ENCODE data around the gene SNAI3. TPM values are rescaled to one million over a fixed set of nuclear protein-coding genes. Genes with fewer than 3 reads are reported as not detected.

The SNAI3 gene
- polyA plus RNA-seq, 12 donors, result 3.6 to 8.6 (median 6.6) TPM; not detected in 2

DNA sequence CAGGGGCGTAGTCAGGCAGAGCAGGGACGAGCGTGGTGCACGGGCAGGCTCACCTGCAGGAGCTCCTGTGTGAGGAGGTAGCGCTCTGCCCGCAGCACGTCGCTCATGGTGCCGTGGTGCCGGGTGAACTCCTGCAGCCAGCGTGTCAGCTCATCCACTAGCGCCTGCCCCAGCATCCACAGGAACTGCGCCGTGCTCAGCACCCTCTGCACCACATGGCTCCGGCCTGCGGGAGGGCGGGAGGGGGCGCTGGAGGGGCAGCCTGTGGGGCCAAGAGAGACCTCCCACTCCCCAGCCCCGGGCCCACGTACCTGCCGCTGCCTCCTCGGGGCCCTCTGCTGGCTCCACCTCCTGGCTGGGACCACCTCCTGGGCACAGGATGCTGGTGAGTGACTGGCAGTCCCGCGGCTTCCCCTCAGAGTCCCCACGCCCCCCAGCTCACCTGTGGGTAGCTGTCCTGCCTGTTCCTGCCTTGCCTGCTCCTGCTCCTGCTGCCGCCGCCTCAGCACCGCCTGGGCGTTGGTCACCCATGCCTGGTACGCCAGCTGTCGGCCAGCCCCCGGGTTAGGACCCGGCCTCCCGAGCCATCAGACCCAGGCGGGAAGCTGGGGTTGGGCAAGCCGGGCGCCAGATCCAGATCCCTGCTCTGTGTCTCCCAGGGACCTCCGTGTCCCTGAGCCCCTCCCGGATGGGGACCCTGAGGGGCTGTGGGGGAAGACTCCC, 36.6 kb upstream of the SNAI3 start:
- no peak for DNase-seq

GRCh38 chr16:88721815-88722755, 35.8 kb upstream of the SNAI3 start:
- DNase-seq, result no peak

GRCh38 chr16:88721236-88721635, 34.9 kb upstream of the SNAI3 start:
- no peak for DNase-seq

DNA sequence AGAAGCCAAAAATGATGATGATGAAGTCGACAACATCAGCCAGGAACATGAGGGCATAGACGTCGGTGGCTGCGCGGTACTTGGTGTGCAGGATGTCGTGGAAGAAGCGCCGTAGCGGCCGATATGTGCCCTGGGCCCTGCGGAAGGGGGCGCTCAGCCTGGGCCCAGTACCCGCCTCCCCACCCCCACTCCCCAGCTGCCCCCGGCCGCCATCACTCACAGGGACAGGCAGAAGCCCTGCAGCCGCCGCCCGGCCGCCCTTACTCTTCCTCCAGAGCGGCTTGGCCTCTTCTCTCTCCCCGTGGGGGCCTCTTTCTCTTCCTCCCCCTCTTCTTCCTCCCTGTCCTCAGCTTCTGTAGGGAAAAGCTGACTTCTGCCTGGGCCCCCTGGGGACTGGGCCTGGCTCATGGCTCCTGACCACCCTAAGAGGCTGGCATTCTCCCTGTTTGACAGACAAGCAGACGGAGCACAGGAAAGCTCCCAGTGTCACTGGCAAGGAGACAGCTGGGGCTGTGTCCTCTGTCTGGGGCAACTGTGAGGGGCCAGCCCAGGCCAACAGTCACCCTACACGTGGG, 34.2 kb upstream of the SNAI3 start:
- no peak for DNase-seq

DNA sequence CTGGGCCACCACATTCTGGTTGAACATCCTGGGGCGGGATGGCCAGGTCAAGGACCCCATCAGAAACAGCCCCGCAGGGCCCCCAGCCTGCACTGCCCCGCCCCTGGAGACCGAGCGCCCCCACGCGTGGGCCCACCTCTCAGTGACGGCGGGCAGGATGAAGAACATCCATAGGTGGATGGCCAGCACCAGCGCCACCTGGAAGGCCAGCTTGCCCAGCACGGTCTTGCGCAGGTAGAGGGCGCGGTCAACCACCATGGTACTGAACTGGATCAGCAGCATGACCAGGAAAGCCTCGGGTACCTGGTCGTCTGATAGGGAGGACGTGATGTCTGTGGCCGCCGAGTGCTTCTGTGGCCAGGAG, 33.6 kb upstream of the SNAI3 start:
- no peak for DNase-seq

- no peak for DNase-seq
Measured at GRCh38 chr16:88719267-88719932, 33.1 kb upstream of the SNAI3 start.

DNA sequence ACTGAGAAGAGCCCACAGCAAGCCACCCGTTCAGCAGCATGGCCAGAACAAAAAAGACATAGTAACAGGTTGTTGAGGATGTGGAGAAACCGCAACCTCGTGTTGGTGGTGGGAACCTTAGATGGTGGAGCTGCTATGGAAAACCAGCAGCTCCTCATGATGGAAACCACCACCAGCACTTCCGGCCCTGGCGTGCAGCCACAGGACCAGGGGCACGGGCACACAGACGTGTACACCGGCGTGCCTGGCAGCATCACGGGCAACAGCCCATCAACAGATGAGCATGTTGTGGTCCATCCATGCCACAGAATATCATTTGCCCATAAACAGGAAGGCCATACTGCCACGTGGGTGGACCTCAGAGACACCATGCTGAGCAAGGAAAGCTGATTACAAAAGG, 31.9 kb upstream of the SNAI3 start:
- DNase-seq, result no peak

DNA sequence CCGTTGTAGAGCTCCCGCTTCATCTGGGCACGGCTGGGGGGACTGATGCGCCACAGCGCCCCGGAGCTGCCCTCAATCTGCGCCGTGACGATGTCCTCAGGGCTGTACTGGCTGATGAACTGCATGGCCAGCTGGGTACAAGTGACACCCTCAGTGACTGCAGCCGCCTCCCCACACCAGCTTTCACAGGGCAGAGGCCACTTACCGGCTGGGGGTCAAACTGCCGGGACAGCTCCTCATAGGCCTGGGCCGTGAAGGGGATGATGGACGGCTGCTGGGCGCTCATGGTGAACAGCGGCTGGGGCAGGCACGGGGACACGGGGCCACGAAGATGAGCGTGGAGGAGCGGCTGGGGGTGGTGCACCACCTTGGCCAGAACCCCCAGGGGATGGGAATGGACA, 30.3 kb upstream of the SNAI3 start:
- DNase-seq, result no peak

DNA sequence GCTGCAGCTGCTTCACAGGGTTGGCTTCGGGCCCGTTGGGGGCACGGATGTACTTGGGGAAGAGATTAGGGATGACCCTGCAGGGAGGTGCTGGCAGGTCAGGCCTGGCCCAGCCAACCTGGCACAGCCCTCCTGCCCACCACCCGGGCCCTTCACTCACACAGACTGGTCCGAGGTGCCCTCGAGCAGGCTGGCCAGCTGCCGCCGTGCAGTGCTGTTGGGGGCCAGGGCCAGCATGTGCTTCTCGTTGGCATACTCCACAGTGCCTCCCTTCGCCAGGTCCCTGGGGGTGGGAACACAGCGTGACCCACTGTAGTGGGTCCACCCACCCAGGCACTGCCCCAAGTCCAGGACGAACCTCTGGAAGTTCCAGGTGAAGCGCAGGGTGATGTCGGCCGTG, 29.9 kb upstream of the SNAI3 start:
- no peak for DNase-seq

DNA sequence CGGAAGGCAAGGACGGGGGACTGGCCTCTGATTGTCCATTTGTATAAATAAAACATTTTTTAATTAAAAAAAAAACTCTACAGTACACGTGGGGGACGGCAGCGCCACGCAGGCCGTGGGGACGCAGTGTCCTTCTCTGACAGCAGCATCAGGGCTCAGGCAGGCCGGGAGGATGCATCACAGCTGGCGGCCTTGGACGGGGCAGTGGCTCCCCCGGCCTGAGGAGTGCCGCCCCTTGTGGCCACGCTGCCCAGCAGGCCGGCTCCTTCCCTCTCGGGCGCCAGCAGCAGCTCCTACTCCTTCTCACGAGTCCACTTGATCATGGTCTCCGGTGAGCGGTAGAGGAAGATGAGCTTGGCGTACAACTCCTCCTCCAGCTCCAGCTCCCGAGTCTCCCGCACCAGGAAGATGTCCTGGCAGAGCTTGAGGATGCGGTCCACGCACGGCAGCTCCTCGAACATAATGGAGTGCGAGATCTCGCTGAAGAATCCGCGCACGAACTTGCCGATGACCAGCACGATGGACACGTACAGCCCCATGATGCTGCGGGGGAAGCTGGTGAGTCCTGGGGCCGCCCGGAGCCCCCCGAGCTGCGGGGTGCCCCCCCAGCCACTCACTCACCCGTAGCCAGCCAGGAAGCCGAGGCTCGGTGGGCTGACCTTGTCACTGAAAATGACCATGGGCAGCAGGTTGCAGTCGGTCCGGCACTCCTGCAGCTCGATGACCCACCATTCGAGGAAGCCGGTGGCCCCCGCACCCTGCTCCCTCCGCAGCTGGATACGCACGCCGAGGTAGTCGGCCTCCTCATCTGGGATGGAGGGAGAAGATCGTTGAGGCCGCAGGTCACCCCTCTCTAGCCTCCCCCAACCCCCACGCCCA, 29.2 kb upstream of the SNAI3 start:
- DNase-seq, result no peak

DNA sequence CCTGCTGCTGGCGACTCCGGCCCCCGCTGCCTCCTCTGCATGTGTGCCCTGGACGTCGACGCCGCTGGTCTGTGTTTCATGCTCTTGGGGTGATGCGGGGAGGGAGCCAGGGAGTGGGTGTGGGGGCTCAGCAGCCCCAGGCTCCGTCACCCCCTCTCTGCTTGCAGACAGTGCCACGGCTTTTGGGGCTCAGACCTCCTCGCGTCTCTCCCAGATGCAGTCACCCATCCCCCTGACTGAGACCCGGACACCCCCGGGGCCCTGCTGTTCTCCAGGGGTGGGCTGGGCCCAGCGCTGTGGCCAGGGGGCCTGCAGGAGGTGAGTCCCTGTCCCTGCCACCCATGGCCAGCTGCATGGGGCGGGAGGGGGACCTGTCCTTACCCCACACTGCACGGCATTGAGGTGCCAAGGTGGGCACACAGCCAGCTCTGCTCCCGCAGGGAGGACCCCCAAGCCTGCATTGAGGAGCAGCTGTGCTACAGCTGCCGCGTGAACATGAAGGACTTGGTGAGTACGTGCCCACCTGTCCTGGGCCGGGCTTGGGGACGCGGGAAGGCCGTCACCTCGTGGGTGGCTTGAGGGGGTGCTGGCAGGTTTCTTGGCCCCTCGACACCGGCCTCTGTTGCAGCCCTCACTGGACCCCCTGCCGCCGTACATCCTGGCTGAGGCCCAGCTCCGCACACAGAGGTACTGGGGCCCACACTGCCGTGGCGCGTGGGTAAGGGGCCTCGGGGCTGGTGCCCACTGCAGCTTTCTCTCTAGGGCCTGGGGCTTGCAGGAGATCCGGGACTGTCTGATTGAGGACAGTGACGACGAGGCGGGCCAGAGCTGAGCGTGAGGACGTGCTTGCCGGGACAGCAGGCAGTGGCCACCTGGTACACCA, 28.4 kb upstream of the SNAI3 start:
- no peak for DNase-seq

GRCh38 chr16:88713568-88714419, 27.5 kb upstream of the SNAI3 start:
- no peak for DNase-seq

DNA sequence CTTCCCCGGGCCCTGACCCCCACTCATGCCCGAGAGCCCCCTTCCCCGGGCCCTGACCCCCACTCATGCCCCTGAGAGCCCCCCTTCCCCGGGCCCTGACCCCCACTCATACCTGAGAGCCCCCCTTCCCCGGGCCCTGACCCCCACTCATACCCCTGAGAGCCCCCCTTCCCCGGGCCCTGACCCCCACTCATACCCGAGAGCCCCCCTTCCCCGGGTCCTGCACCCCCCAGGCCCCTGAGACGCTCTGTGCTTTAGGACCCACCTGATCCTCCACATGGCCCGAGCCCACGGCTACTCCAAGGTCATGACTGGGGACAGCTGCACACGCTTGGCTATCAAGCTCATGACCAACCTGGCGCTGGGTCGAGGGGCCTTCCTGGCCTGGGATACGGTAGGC, 26.7 kb upstream of the SNAI3 start:
- DNase-seq, result no peak

- DNase-seq, result no peak
Measured at GRCh38 chr16:88712362-88712979, 26.2 kb upstream of the SNAI3 start.

DNA sequence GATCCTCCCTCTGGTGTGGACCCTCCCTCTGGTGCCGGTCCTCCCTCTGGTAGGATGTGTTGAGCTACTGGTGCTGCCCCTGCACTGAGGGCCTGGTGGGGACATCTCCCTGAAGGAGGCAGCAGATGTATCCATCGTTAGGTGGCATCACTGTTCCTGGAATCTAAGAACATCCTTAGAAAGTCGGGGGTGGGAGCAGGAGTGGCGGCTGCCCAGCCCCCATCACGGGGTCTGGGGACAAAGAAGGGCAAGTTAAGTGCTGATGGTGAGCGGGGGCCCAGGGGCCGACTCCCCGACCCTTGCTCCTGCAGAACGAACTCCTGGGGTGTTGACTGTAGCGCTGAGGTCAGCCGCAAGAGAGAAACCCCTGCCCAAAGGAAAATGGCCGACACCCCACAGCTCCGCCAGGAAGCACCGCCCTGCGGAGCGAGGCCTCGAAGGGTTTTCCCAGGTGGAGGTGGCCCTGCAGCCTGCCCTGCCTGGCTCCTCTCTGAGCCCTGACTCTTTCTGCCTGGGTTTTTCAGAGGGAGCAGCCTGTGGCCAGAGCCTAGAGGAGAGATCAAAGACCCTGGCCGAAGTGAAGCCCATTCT, 25.5 kb upstream of the SNAI3 start:
- no peak for DNase-seq

- DNase-seq, result no peak
Measured at GRCh38 chr16:88710556-88710955, 24.2 kb upstream of the SNAI3 start.

DNA sequence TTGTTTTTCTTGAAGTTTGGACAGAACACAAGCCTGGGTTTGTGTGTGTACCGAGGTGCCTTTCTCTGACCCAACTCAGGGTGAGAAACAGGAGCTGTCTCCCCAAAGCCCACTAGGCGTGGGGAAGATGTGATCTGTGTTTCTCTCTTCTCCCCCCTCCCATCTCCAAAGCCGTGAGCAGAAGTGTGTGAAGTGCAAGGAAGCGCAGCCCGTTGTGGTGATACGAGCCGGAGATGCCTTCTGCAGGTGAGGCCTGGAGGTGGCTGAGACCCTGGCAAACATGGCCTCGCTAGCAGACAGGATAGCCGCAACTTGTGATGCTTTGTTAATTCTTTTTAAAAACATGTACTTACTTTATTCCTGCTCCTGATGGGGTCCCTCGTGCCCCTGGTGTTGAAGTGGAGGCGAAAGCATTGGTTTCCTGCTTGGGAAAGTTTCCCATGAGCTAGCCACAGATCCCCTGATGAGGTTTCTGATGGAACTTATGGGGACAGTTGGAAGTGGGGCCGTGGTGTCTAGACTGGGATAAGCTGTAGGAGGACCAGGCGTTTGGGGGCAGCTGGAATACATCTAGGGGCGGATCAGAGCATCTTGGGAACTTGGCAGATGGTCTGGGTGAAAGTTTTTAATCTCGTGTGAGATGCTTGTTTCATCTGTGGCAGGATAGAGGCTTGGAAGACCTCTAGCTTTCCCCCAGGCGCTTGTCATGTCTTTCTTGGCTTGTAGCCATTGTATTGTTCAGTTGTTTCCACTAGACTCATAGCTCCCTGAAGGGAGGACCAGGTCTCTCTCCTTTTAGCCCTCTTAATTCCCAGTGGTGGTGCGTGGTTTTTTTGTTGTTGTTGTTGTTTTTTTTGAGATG, 20.9 kb upstream of the SNAI3 start:
- no peak for DNase-seq
